Measurements from ENCODE around the gene RIN3.

Gene RIN3

DNA sequence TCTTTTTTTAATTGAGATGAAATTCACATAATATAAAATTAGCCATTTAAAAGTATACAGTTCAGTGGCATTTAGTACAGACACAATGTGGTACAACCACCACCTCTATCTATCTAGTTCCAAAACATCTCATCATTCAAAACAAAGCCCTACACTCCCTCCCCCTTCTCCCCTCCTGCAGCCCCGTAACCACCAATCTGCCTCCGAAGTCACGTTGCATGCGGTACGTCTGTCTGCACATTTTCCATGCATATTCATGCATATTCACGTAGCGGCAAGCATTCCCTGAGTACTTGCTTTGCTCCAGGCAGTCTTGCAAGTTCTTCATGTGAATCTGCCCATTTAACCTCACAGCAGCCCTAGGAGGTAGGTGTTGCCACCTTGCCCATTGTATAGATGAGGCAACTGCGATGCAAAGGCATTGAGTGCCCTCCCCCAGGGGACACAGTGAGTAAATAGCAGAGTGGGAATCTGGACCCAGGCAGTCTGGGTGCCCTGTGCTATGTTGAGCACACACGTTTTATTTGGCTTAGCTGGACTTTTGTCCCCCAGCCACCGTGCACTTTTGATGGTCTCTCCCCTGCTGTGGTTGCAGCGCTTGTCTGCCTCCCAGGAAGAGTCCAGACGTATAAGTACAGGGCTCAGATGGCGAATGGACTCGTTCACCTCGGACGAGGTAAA, 43.4 kb downstream of the RIN3 start:
- no peak for DNase-seq

GRCh38 chr14:92557544-92557912, 43.9 kb downstream of the RIN3 start:
- no peak for DNase-seq

DNA sequence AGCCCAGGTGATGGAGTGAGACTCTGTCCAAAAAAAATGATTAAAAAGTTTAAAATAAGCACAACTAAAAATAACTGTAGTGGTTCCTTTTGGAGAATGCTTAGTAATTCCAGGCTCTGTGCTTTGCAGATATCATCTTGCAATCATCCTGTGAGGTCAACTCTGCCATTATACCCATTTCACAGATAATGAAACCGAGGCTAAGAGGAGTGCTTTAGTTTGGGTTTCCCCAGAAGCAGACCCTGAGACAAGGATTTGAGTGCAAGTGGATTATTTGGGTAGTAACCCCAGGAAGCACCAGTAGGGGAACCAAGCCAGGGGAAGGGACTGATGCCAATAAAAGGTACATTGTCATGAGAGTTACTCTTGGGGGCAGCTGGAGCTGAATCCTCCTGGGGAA, 44.7 kb downstream of the RIN3 start:
- no peak for DNase-seq

GRCh38 chr14:92559486-92559885, 45.9 kb downstream of the RIN3 start:
- DNase-seq: no peak

- DNase-seq: no peak
Measured at GRCh38 chr14:92560106-92560865, 46.7 kb downstream of the RIN3 start.

DNA sequence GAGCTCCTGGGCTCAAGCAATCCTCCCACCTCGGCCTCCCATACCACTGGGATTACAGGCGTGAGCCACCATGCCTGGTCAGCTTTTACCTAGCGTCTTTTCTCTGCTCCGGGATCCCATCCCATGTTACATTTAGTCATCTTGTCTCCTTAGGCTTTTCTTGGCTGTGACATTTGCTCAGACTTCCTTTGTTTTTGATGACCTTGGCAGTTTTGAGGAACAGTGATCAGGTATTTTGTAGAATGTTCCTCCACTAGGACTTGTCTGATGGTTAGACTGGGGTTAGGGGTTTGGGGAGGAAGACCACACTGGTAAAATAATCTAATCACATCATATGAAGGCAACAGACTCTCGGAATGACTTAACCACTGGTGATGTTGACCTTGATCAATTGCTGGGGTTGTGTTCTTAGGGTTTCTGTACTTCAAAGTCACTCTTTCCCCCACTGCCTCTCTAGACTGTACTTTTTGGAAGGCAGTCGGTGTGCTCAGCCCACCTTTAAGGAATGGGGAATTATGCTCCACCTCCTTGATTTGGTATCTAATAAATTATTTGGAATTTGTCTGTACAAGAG, 48.4 kb downstream of the RIN3 start:
- no peak for DNase-seq

DNA sequence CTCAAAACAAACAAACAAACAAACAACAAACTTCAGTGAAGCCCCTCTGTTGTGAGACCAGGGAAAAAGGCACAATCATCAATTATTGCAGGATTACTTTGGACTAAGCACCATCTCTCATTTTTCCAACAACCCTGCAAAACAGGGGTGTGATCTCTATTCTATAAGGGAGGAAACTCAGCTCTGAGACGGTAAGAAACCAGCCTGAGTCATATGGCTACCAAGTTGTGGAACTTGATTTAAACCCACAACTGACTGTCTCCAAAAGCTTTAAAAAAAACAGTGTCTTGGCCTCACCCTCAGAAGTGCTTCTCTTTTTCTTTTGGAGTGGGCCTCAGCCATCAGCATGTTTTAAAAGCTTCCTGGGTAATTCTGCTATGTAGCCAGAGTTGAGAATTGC, 49.8 kb downstream of the RIN3 start:
- DNase-seq: no peak

- no peak for DNase-seq
Measured at GRCh38 chr14:92563765-92564285, 50.2 kb downstream of the RIN3 start.

DNA sequence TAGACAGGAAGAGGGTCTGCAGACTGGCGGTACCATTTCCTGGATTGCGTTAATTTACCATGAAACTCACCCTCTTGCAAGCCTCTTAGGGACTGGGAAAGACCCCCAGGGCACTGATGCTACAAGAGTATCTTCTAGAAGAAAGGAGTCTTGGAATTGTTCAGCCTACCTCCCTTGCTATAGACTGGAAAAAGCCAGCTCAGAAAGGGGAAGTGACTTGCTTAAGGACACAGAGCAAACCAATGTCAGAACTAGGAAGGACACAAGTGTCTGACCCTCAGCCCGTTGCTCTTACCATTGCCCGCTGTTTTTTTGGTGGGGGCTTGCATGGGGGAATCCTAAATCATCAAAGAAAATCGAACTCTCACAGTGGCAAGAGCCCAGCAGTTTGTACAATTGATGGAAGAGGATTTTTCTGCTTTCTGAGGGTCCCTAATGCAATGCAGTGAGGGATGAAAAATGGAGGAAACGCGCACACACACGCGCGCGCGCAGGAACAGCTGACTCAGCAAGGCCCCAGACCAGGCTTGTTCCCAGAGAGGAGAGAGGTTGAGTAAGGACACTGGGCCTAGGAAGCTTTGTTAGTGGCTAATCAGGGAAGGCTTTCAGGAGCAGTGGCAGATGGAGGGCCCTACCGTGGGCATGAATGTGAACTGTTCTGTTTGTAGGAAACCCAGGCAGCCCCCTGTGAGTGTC, 50.9 kb downstream of the RIN3 start:
- DNase-seq: no peak

GRCh38 chr14:92565040-92565717, 51.6 kb downstream of the RIN3 start:
- no peak for DNase-seq

- DNase-seq: no peak
Measured at GRCh38 chr14:92565718-92566115, 52.1 kb downstream of the RIN3 start.

GRCh38 chr14:92567173-92567725, 53.7 kb downstream of the RIN3 start:
- no peak for DNase-seq

GRCh38 chr14:92568621-92569479, 55.3 kb downstream of the RIN3 start:
- DNase-seq: no peak

DNA sequence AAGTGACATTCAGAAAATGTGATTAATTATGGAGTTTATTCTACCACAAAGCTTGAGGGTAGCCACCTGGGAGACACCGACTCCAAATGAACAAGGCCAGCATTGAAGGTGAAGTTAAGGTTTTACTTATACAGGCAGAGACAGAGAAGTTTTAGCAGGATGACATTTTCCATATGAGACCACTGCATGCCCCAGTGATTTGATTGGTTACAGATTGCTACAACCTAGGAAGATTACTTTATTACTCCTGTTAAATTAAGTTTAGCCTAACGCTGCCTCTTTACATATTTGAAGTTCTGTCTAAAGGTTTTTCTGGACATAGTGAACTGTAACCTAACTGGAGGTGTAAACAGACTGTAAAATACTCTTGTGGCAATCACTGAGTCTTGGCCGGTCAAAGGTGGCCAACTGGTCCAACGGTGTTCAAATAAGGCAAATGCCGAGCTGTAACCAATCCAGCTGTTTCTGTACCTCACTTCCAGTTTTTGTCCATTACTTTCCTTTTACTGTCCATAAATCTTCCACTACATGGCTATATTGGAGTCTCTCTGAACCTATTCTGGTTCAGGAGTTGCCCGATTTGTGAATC, 57.2 kb downstream of the RIN3 start:
- no peak for DNase-seq

DNA sequence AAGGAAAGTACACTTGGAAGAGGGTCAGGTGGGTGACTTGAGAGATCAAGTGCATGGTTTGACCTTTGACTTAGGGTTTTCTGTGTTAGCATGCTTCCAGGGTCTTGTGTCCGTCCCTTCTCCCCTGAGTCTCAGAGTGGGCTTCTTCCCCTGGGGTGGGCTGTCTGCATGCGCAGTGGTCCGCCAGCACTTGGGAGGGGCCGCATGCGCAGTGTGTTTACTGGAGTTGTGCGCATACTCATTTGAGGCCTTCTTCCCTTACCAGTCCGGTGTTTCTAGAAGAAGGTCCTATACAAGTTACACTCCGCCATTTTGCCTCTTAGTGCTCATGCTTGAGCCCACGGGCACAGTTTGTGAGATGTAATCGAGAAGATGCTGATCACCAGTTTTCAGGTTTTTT, 58.5 kb downstream of the RIN3 start:
- no peak for DNase-seq

DNA sequence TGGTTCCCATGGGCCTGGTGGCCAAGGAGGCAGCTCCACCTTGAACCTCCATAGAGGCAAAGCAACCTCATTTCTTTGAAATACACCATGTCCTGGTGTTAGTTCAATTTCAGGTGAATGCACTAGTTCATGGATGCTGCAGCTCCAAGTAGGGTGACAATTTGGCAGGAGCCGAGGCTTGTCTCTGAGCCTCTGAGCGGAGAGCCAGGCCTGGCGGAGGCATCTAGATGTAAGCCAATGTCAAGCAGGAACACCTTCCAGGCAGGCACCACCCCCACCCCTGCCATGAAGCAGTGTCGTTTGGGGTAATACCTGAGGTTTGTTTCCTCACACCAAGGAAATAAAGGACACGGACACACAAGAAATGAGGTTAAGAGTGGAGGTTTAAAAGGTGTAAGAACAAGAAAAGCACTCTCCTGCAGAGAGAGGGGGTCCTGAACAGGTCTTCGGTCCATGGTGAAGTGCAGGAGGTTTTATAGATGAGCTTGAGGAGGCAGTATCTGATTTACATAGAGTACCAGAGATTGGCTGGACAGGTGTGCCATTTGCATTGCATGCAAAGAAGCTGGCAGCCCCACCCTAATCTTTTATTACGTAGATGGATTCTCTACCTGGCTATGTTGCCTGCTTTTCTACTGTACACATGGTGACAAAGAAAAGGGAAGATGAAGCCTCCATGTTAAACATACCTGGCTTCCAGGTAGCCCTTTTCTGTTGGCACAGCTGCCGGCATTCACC, 60.3 kb downstream of the RIN3 start:
- no peak for DNase-seq

DNA sequence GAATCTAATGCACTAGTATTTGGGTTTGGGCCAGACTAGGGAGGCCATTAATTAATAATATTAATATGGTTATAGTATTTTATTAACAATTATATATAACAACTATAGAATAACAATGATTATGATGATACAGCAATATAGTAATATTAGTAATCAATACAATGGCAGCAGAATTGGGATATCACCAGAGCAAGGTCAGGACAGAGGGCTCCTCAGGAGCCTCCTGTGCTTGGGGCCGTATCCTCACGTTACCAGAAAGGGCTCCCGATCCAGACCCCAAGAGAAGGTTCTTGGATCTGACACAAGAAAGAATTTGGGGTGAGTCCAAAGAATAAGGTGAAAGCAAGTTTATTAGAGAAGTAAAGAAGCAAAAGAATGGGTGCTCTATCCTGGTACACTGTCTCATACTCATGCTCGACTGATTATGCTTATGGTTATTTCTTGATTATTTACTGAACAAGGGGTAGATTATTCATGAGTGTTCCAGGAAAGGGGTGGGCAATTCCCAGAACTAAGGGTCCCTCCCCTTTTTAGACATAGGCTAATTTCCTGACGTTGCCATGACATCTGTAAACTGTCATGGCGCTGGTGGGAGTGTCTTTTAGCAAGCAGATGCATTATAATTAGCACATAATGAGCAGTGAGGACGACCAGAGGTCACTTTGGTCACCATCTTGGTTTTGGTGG, 61.6 kb downstream of the RIN3 start:
- DNase-seq: no peak

DNA sequence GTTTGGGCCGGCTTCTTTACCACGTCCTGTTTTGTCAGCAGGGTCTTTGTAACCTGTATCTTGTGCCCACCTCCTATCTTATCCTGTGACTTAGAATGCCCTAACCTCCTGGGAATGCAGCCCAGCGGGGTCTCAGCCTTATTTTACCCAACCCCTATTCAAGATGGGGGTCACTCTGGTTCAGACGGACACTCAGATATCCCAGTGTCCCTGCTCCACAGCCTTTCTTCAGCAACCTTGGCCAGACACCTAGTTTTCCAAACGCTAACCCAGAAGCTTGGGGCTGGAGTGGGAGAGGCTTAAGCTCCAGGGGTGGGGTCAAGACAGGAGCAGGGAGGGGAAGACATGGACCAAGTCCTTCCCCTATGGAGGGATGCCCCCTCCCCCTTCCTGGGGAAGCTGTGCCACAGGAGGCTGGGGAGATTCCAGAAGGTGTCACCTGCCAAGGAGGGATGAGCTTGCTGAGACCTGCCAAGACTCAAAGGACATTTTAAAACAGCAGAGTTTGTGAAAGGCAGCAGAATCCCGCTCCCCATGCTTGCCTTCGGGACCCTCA, 62.2 kb downstream of the RIN3 start:
- DNase-seq: no peak

DNA sequence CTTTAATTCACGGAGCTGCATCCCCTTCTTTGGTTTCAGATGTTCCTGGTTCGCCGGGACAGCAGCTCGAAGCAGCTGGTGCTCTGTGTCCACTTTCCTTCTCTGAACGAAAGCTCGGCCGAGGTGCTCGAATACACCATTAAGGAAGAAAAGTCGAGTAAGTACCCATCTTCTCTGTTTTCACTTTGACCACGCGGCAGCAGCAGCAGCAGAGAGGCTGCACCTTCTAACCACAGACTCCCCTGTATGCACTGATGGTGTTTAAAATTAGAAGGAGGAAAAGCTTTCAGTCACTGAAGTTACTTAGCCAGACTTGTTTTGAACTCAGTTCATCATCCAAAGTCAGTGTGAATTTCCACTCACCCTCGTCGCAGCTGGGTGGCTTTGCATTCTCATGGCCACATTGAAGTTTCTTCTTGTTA, 63.8 kb downstream of the RIN3 start:
- no peak for DNase-seq

GRCh38 chr14:92578511-92578910, 64.9 kb downstream of the RIN3 start:
- no peak for DNase-seq

All from DMS79 (cell line).